GM10266 (cell line): ENCODE measurements around the gene LAMC2.

ENCODE experiments used
- DNase-seq: peaks from one replicate; pipeline ENCODE4 v3.0.0; 2012; ENCODE audit errors: extremely low spot score
- CTCF ChIP-seq: IDR thresholded peaks from 2 replicates; pipeline ENCODE4 v1.5.1; 2012; ENCODE audit warnings: mild to moderate bottlenecking, low read depth; ENCODE audit not compliant: control insufficient read depth, insufficient read depth; ENCODE audit errors: missing control alignments

The LAMC2 gene

GRCh38 chr1:183210681-183211080, 24.6 kb downstream of the LAMC2 start:
- no peak for DNase-seq
- TF ChIP-seq CTCF: no peak

- DNase-seq: no peak
- no peak for TF ChIP-seq CTCF
These were observed 26.8 kb downstream of the LAMC2 start for GRCh38 chr1:183212870-183213269.

GRCh38 chr1:183214021-183214970, 28.2 kb downstream of the LAMC2 start:
- no peak for TF ChIP-seq CTCF
- DNase-seq: no peak

GRCh38 chr1:183215076-183215720, 29.1 kb downstream of the LAMC2 start:
- no peak for TF ChIP-seq CTCF
- no peak for DNase-seq

GRCh38 chr1:183215936-183216335, 29.9 kb downstream of the LAMC2 start:
- no peak for TF ChIP-seq CTCF
- no peak for DNase-seq

GRCh38 chr1:183218027-183218618, 32.1 kb downstream of the LAMC2 start:
- no peak for TF ChIP-seq CTCF
- no peak for DNase-seq
